ENCODE data around the gene DNAJC4.

DNAJC4 gene

DNA sequence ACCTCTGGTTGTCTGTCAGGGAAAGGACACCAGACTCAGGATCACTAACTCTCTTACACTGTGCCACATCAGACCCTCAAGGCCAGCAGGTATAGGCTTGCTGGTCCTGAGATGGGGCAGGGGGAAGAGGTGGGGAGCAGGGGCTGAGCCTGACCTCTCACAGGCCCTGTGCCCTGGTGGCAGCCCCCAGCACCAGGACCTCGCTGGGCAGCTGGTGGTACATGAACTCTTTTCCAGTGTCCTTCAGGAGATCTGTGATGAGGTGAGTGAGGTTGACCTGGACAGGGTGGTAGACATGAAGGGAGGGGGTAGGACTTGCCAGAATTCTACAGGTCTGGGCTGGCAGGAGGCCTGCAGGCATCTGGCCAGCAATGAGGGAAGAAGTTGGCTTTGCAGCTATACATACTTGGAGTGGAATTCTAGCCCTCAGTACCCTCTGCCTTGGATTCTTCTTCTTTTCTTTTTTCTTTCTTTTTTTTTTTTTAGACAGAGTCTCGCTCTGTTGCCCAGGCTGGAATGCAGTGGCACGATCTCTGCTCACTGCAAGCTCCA lies 2.9 kb upstream of the DNAJC4 start:
- no peak for DNase-seq (ENCODE audit: low read depth in 2 of 2, low spot score in 1 of 2)

DNA sequence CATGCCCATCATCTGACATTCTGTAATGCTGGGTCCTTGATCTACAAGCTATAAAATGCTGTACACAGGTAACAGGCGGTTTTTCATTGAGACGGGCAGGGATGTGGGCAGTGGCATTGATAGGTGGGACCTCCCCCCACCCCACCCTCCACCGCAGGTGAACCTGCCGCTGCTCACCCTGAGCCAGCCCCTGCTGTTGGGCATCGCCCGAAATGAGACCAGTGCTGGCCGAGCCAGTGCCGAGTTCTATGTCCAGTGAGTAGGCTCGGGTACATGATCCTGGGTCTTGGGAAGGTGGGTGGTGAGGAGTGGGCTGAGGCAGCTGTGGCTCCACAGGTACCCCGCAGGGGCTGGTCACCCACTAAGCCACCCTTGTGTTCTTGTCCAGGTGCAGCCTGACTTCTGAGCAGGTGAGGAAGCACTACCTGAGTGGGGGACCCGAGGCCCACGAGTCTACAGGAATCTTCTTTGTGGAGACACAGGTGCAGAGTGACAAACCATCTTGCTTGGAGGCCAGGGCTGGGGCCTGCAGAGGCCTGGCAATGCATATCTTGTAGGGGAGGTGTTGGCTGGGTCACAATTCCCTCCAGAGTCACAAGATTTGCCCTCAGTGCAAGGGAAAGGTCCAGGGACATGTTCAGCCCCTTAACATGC lies 1.1 kb upstream of the DNAJC4 start:
- no peak for DNase-seq (ENCODE audit: low read depth in 2 of 2, low spot score in 1 of 2)

DNA sequence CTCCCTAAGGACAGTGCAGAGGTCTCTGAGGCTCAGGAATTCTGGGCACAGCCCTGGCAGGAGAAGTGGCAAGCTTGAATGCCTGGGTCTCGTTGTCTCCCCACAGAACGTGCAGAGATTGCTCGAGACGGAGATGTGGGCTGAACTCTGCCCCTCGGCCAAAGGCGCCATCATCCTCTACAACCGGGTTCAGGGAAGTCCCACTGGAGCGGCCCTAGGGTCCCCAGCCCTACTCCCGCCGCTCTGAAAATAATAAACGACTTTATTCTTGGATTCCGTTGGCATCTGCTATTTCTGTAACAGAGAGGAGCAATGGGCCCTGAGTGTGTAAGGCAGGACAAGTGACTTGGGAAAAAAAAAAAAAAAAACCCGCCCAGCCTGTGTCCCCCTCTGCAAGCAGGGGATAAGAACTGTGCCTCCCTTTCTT lies 591 bp upstream of the DNAJC4 start:
- no peak for DNase-seq (ENCODE audit: low read depth in 2 of 2, low spot score in 1 of 2)

DNA sequence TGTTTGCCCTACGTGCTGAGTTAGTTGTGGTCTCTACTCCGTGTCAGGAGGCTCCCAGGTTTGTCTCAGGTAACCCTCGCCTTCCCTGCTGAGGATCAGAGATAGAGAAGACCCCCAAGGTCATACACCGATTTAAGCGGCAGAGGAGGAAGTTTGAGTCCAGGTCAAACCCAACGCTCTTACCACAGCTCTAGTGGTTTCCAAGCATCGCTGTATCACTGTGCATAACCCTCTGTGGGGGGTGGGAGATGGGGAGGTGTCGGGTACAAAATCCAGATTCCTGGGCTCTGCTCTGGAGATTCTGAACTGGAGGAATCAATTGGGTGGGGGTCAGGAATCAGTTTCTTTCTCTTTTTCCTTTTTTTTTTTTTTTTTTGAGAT lies 627 bp downstream of the DNAJC4 start:
- DNase-seq (ENCODE audit: low read depth in 2 of 2, low spot score in 1 of 2), result no peak

DNA sequence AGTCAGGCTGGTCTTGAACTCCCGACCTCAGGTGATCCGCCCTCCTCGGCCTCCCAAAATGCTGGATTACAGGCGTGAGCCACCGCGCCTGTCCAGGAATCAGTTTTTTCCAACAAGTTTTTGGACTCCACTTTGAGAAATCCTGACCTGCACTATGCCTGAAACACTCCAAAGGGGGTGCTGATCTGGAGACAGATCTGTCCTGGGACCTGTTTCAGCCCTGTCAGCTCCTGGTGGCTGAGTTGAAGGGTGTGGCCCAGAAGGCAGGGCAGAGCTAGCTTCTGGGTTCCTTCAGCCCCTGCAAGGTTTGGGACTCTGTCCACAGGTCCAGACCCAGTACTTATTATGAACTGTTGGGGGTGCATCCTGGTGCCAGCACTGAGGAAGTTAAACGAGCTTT lies 1.2 kb downstream of the DNAJC4 start:
- DNase-seq (ENCODE audit: low read depth in 2 of 2, low spot score in 1 of 2), result no peak

DNA sequence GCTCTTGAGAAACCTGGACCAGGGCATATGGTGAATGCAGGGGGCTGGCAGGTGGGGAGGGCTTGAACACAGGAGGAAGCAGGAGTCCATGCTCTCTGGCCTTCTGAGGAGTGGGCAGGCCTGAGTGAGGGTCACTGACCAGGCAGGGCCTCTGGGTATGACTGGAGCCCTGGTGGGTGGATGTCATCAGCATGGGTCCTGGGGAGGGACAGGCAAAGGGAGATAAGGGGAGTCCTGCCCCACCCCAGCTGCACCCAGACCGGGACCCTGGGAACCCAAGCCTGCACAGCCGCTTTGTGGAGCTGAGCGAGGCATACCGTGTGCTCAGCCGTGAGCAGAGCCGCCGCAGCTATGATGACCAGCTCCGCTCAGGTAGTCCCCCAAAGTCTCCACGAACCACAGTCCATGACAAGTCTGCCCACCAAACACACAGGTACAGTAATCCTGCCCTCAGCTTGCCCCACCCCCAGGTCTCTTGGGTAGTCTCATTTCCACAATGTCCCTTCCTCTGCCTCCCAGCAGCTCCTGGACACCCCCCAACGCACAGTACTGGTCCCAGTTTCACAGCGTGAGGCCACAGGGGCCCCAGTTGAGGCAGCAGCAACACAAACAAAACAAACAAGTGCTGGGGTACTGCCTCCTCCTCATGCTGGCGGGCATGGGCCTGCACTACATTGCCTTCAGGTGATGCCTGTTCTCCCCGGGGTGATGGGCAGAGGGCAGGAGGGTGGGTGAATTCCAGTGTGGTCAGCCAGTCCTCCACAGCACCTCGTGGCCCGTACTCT lies 2.0 kb downstream of the DNAJC4 start:
- no peak for DNase-seq (ENCODE audit: low read depth in 2 of 2, low spot score in 1 of 2)

DNA sequence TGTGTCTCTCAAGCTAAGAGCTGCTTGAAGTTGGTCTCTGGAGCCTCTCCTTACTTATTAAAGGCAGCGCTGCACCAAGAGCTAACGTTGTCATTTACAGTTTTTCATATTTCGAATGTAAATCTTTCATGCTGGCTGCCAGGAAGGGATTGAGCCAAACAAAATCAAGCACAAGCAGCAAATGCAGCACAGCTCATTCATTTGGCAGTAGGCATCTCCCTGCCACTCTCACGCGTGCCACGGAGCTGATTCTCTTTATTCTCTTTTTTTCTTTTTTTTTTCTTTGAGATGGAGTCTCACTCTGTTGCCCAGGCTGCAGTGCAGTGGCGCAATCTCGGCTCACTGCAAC lies 2.6 kb downstream of the DNAJC4 start:
- no peak for DNase-seq (ENCODE audit: low read depth in 2 of 2, low spot score in 1 of 2)

DNA sequence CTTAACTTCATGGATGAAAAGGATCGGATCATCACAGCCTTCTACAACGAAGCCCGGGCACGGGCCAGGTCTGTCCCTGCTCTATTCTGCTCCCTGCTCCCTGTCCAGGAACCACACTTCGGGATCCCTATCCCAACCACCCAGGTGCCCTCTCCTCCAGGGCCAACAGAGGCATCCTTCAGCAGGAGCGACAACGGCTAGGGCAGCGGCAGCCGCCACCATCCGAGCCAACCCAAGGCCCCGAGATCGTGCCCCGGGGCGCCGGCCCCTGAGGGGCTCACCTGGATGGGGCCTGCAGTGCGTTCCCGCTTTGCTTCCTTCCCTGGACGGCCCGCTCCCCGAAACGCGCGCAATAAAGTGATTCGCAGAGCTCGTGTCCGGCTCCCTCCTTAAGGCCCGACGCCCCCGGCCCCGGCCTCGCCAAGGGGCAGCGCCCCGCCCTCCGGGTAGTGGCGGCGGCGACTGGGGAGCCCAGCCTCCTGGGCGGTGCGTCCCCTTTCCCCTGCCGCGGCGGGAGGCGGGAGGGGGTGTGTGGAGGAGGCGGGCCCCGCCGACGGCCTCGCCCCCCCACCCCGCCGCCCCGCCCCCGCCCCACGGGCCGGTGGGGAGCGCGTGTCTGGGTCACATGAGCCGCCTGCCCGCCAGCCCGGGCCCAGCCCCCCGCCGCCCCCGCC lies 3.7 kb downstream of the DNAJC4 start, which contains the start of gene VEGFB:
Gene VEGFB (plus strand): TSS at position 672 of the 674 bp plus-strand sequence. CDS start 250 bp downstream, outside the sequence.
- peak in 1 of 2 donors; percentile 58 for DNase-seq (ENCODE audit: low read depth in 2 of 2, low spot score in 1 of 2)

DNA sequence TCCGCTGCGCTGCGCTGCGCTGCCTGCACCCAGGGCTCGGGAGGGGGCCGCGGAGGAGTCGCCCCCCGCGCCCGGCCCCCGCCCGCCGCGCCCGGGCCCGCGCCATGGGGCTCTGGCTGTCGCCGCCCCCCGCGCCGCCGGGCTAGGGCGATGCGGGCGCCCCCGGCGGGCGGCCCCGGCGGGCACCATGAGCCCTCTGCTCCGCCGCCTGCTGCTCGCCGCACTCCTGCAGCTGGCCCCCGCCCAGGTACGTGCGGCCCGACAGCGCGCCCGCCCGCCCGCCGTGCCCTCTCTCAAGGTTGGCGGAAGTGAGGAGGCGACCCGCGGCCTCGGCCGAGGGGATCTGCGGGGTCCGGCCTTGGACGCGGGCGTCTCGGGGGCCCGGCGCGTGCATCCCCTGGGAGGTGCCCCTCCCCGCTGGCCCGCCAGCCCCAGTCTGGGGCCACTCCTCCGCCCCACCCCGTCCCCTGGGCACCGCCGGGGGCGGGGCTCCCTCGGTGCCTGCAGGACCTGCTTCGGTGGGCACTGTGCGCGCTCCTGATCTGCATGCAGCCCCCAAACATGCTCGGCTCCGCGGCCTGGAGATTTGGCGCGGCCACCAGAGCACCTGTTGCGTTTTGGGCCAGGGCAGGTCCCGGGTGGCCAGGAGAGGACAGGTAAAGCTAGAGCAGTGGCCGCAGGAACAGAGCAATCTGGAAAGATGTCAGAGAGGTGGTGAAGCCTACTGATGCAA lies 4.5 kb downstream of the DNAJC4 start:
- no peak for DNase-seq (ENCODE audit: low read depth in 2 of 2, low spot score in 1 of 2)

DNA sequence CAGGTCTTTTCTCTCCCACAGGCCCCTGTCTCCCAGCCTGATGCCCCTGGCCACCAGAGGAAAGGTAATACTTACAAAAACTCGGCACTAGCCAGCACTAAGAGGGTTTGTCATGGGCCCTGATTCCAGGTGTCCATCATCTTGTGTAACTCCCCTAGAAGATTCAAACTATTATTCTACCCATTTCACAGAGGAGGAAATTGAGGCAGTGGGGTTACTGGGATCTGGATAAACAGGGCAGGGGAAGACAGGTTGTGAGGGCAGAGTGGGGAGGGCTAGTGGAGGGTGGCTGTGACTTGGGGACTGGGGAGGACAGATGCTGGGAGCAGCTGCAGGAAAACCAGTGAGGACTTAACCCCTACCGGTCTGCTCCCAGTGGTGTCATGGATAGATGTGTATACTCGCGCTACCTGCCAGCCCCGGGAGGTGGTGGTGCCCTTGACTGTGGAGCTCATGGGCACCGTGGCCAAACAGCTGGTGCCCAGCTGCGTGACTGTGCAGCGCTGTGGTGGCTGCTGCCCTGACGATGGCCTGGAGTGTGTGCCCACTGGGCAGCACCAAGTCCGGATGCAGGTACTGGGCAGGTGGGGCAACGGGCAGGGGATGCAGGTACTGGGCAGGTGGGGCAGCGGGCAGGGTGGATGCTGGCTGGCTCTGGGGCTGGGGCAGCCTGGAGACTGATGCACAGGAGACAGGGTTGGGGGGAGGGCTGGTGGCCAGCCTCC lies 5.3 kb downstream of the DNAJC4 start:
- DNase-seq (ENCODE audit: low read depth in 2 of 2, low spot score in 1 of 2), result no peak

DNA sequence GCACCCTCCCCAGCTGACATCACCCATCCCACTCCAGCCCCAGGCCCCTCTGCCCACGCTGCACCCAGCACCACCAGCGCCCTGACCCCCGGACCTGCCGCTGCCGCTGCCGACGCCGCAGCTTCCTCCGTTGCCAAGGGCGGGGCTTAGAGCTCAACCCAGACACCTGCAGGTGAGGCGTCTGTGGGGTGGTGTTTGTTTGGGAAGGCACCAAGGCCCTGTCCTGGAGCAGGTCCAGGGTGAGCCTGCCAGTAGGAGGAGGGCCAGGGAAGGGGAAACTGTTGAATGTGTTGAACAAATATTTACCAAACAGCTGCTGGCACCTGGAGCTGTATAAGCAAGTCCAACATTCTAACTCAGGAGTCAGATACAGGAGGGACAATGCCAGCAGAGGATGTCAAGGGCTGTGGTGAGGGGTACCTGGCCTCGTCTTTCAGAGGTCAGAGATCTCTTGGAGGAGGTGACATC lies 7.2 kb downstream of the DNAJC4 start:
- no peak for DNase-seq (ENCODE audit: low read depth in 2 of 2, low spot score in 1 of 2)

DNA sequence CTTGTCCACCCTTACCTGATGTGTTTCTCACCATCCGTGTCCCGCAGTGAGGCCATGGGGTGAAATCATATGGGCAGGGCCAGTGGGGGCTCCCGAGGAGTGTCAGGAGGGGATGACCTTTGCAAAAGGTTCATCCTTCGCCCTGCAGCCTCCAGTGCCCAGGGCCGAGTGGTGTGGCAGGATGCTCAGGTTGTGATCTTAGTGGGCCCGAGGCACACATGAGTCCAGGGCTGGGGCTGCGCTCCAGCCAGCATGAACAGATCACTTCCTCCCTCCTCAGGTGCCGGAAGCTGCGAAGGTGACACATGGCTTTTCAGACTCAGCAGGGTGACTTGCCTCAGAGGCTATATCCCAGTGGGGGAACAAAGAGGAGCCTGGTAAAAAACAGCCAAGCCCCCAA lies 7.7 kb downstream of the DNAJC4 start:
- DNase-seq (ENCODE audit: low read depth in 2 of 2, low spot score in 1 of 2), result no peak

DNA sequence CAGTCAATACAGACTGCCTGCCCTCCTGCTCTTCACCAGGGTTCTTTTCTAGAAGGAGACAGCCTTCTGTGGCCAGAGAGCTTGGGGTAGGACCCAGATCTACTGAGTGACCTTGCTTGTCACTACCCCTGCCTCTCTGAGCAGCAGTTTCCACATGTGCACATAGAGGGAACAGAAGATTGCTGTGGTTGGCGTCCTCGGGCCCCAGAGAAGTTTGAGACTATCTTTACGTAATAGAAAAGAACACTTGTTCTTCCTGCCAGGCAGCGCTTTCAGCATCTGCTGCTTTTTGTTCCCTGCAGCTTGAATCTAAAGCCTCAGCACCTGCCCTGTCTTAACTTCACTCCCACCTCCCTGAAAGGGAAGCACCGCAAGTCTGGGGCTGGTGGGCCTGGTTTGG lies 8.7 kb downstream of the DNAJC4 start:
- no peak for DNase-seq (ENCODE audit: low read depth in 2 of 2, low spot score in 1 of 2)

DNA sequence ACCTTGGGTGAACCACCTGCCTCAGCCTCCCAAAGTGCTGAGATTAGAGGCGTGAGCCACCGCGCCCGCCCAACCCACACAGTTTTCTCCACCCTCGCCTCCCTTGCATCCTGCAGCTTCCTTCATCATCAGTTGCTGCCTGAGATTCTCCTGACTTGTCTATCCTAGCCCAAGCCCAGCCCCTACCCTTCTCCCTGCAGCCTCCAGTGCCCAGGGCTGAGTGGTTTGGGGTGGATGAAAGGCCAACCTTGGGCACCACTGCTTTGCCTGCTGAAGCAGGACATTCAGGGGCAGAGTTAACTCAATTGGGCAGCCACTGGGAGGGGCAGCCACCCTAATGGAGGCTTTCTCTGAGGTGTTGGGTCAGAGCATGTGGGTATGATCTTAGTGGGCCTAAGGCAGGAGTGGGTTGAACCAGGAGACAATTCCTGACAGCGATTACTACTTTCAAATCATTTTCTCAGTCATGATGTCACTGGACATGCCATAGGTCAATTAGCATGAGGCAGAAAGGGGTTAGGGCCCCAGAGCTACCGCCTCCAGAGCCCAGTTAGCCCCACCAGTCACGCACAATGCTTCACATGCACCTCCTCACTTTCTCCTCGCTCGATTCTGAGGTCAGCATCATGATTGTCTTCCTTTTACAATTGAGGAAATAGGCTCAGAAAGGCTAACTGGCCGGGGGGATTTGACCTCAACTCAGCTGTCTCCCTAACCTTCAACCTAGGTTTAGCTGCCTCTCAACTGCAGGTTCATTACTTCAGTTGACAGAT lies 9.5 kb downstream of the DNAJC4 start:
- no peak for DNase-seq (ENCODE audit: low read depth in 2 of 2, low spot score in 1 of 2)

DNA sequence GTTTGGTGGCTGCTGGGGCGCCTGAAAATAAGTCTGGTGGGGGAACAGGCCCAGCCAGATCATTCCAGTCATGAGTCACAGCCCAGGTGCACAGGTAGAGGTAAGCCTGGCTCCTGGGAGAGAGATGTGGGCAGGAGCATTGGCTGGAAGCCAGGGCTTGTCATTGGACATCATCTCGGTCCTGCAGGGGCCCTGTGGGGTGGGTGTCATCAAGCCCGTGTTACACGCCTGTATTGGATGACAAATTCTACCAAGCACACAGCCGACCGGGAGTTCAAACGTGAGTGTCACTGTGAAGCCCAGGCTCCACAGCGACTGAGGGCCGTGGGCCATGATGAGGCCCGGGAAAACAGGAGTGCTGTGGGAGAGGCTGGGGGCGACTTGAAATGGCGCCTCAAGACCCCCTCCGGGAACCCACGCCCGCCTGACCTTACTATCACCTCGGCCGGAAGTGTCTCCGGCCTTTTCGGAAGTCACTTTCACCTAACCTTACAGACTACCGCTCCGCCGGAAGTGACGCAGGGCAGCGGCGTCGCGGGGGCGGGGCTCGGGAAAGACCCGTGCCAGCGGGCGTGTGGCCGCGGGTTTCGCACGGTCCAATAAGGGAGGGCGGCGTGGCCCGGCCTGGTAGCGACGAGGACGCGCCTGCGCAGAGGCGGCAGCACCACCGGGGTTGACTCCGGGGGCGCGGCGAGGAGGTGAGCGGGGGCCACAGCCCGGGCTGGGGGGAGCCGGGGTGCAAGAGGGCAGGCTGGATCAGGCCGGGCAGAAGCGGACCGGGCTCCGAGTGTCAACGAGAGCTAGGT lies 10.3 kb downstream of the DNAJC4 start, which contains the start of gene FKBP2:
Gene FKBP2 (plus strand): TSS at position 661 of the 806 bp plus-strand sequence. CDS start 1,293 bp downstream, outside the sequence.
- peak; percentile 92 to 97 for DNase-seq (ENCODE audit: low read depth in 2 of 2, low spot score in 1 of 2)

DNA sequence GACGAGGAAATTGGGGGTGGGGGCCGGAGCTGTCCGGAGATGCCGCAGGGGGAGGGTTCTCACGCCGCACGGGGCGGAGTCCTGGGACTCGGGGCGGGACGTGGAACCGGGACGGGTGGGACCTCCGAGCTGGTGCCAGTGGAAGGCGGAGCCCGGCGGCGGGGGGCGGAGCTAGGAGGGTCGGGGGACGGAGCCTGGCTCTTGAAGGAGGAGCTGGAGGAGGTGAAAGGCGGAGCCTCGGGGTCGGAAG lies 10.8 kb downstream of the DNAJC4 start:
- DNase-seq (ENCODE audit: low read depth in 2 of 2, low spot score in 1 of 2), result peak in 1 of 2 donors; percentile 98

DNA sequence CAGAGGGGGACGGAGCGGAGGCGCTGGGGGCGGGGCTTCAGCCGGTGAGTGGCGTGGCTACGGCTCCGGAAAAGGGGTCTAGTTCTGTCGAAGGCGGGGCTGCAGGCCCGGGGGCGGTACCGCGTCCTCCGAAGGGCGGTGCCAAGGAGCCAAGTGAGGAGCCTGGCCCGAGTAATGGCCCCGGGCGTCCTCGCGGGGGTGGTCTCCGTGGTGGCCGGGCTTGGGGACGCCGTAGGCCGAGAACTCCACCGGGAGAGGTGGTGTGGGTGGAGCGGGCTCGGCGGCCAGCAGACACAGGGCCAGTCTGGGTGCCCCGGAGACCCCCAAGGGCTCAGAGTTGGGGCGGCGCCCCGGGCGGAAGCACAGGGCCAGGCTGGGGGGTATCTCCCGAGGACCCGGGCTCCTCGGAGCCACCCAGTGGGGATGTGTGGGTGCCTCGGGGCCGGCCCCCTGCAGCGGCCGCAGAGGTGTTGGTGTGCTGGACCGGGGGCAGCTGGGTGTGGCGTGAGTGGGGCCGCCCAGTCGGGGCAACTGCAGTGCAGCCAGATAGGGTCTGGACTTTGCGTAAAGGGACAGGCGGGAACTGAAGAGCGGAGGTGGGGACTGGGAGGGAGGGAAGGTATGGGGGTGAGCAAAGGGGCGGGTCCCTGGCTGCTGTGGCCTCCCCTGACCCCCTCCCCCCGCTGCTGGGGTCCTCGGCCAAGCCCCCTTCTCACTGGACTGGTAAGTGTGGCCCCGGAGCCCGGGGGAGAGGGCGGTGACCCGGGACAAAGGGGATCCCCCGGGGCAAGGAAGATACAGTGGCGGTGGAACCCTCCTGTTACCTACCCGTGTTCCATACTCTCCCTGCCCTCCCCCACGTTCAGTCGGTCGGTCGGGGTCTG lies 11.4 kb downstream of the DNAJC4 start:
- peak in 1 of 2 donors; percentile 100 for DNase-seq (ENCODE audit: low read depth in 2 of 2, low spot score in 1 of 2)

DNA sequence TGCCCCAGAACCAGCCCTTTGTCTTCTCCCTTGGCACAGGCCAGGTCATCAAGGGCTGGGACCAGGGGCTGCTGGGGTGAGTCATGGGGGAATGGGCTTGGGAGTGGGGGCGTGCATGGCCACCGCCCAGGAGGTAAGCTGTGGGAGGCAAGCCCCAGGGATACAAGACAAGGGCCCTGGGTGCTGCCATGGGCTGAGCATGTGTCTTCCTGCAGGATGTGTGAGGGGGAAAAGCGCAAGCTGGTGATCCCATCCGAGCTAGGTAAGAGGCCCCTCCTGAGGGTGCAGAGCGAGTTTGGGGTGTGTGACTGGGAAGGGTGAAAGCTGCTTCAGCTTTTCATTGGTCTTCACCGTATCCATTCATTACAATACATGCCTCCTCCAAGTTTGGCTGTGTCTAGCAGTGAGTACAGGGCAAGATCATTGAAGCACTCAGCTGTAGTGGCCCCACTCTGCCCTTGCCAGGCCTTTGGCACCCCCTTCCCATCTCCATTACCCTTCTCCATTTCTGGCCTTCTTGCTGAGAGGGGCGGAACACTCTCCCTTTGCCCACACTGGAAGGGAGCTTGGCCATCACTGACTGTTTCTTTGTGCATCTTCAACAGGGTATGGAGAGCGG lies 13.0 kb downstream of the DNAJC4 start:
- DNase-seq (ENCODE audit: low read depth in 2 of 2, low spot score in 1 of 2), result no peak
